ENCODE data around the gene EYA2. TPM values are rescaled to one million over a fixed set of nuclear protein-coding genes. Genes with fewer than 3 reads are reported as not detected.

The EYA2 gene
- total RNA-seq, 1 donor from 2014 or later = 1.3 TPM

- Mint-ChIP-seq H3K36me3 (ENCODE audit: low read depth) (peaks cover 9% of the 10 kb centered on the region), H3K4me3 (no peak overlapping the region)
Measured at GRCh38 chr20:47095690-47096089, 201.0 kb downstream of the EYA2 start.

GRCh38 chr20:47097691-47098622, 203.3 kb downstream of the EYA2 start:
- TF ChIP-seq CTCF (conservative IDR thresholded peaks at IDR 0.05) = no peak
- H3K4me3 Mint-ChIP-seq = no peak overlapping the region
- no peaks in the 10 kb centered on the region for H3K4me1 Mint-ChIP-seq
- peaks cover 6% of the 10 kb centered on the region for H3K27me3 Mint-ChIP-seq (ENCODE audit: low read depth)
- DNase-seq (ENCODE audit: low read depth, low spot score) = no peak
- peaks cover 9% of the 10 kb centered on the region for H3K36me3 Mint-ChIP-seq (ENCODE audit: low read depth)
- H3K27ac Mint-ChIP-seq (ENCODE audit: unreplicated experiment) = no peak overlapping the region
- peaks cover 14% of the 10 kb centered on the region for H3K9me3 Mint-ChIP-seq

More at GRCh38 chr20:47095690-47096089, 201.0 kb downstream of the EYA2 start:
- TF ChIP-seq CTCF (conservative IDR thresholded peaks at IDR 0.05) = no peak
- Mint-ChIP-seq H3K27ac (ENCODE audit: unreplicated experiment) (no peak overlapping the region), H3K9me3 (peaks cover 14% of the 10 kb centered on the region), H3K27me3 (ENCODE audit: low read depth) (peaks cover 6% of the 10 kb centered on the region), H3K4me1 (no peaks in the 10 kb centered on the region)
- no peak for DNase-seq (ENCODE audit: low read depth, low spot score)

- H3K4me1 Mint-ChIP-seq = no peaks in the 10 kb centered on the region
- DNase-seq (ENCODE audit: low read depth, low spot score) = no peak
- H3K27me3 Mint-ChIP-seq (ENCODE audit: low read depth) = peaks cover 3% of the 10 kb centered on the region
- no peak for TF ChIP-seq CTCF (conservative IDR thresholded peaks at IDR 0.05)
- peaks cover 9% of the 10 kb centered on the region for H3K36me3 Mint-ChIP-seq (ENCODE audit: low read depth)
- no peak overlapping the region for H3K4me3 Mint-ChIP-seq
- no peak overlapping the region for H3K27ac Mint-ChIP-seq (ENCODE audit: unreplicated experiment)
- H3K9me3 Mint-ChIP-seq = peaks cover 14% of the 10 kb centered on the region
Measured at GRCh38 chr20:47099093-47099492, 204.4 kb downstream of the EYA2 start.

GRCh38 chr20:47099825-47100441, 205.3 kb downstream of the EYA2 start:
- DNase-seq (ENCODE audit: low read depth, low spot score) = no peak
- Mint-ChIP-seq H3K27me3 (ENCODE audit: low read depth) (peaks cover 3% of the 10 kb centered on the region), H3K36me3 (ENCODE audit: low read depth) (peaks cover 7% of the 10 kb centered on the region), H3K4me3 (no peak overlapping the region), H3K27ac (ENCODE audit: unreplicated experiment) (no peak overlapping the region), H3K4me1 (no peaks in the 10 kb centered on the region), H3K9me3 (peaks cover 15% of the 10 kb centered on the region)
- no peak for TF ChIP-seq CTCF (conservative IDR thresholded peaks at IDR 0.05)

DNA sequence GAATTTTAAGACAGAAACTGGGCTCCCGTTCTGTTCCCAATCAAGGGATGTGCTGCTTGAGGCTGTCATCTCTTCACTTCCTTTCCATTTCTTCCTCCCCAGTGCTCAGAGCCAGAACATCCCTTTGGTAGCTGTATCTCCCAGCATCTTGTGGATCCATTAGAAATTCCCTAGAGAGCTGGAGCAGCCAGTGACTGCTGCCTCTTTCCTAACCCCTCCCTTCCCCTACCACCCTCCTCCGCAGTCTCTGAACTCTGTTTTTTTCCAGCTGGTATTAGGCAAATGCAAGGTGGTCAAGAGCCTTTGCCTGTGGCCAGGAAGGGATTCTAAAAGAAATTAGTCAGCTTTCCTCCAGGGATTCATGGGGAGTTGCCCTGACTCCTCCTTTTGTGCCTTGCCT, 208.0 kb downstream of the EYA2 start:
- Mint-ChIP-seq H3K4me3 (no peak overlapping the region), H3K4me1 (peaks cover 4% of the 10 kb centered on the region), H3K9me3 (peaks cover 3% of the 10 kb centered on the region), H3K27ac (ENCODE audit: unreplicated experiment) (no peak overlapping the region), H3K36me3 (ENCODE audit: low read depth) (peaks cover 7% of the 10 kb centered on the region), H3K27me3 (ENCODE audit: low read depth) (peaks cover 3% of the 10 kb centered on the region)
- no peak for DNase-seq (ENCODE audit: low read depth, low spot score)
- TF ChIP-seq CTCF (conservative IDR thresholded peaks at IDR 0.05) = no peak

Data from neural crest cell (in vitro differentiated cells).